ENCODE data around the gene SLC6A6.

SLC6A6 gene

DNA sequence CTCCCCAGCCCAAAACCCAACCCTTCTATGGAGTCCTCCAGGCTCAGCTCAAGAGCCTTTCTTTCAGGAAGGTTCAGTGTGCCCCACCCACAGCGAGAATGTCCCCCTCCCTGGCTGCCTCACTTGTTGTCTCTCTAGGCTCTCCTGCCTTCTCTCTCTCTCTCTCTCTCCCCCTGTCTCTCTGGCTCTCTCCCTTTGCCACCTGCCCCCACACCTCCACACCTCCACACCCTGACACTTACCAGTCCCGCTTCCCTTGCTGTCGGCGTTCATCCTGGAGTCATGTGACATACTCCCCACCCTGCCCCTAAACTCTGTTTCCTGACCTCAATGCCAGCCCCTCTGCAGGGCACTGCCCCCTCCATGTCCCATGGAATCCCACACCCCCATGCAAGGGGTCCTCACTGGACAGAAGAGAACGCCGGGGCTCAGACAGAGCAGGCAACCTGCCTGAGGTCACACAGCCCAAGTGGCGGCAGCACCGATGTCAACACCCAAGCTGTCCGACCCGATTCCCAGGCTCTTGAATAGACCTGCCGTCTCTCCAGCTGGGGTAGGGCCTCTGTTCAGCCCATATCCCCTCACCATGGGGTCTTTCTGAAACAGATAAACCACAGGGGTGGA is 28.5 kb upstream of the SLC6A6 start:
- Histone ChIP-seq H3K27me3 (ENCODE audit: insufficient read depth, insufficient read length) (no peaks in the 10 kb centered on the region), H3K9ac (ENCODE audit: insufficient read length, low read depth) (no peak overlapping the region), H3K4me1 (ENCODE audit: insufficient read depth, insufficient read length) (peaks cover 36% of the 10 kb centered on the region), H3K4me3 (ENCODE audit: insufficient read length, low read depth) (no peak overlapping the region), H3K9me3 (ENCODE audit: insufficient read depth, low read length) (no peaks in the 10 kb centered on the region), H3K36me3 (ENCODE audit: insufficient read depth, insufficient read length, low read length) (no peaks in the 10 kb centered on the region)
- TF ChIP-seq ZNF274 (IDR thresholded peaks at IDR 0.05; ENCODE audit: low read depth, low read length) (no peak), SUZ12 (IDR thresholded peaks at IDR 0.05; ENCODE audit: extremely low read depth, insufficient read depth, insufficient read length) (no peak), YY1 (IDR thresholded peaks at IDR 0.05; ENCODE audit: insufficient read depth, insufficient read length) (no peak)
- no peak for DNase-seq (ENCODE audit: low read depth, low spot score)

DNA sequence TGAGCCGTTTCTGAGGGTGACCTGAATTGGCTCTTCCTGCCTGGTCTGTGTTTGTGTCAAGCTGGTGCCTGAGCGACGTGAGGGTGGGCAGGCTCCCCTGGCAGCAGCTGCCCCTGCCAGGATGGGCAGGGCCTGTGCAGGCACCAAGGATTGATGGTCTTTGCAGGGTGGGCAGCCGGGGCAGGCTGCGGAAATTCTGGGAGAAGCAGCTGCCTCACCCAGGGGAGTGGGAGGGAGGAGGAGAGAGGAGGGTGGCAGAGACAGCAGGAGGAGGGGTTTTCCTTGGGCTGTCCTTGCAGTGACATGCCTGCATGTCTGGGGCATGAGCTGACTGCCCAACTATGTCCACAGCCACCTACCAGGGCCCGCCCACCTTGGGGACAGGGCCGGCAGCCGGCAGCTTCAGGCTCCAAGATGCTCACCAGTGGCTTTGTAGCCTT is 27.9 kb upstream of the SLC6A6 start:
- TF ChIP-seq SUZ12 (IDR thresholded peaks at IDR 0.05; ENCODE audit: extremely low read depth, insufficient read depth, insufficient read length), result no peak
- TF ChIP-seq YY1 (IDR thresholded peaks at IDR 0.05; ENCODE audit: insufficient read depth, insufficient read length), result no peak
- no peak for TF ChIP-seq ZNF274 (IDR thresholded peaks at IDR 0.05; ENCODE audit: low read depth, low read length)
- Histone ChIP-seq H3K4me1 (ENCODE audit: insufficient read depth, insufficient read length) (peaks cover 33% of the 10 kb centered on the region), H3K9ac (ENCODE audit: insufficient read length, low read depth) (peak overlapping the region; percentile 27), H3K27me3 (ENCODE audit: insufficient read depth, insufficient read length) (no peaks in the 10 kb centered on the region), H3K36me3 (ENCODE audit: insufficient read depth, insufficient read length, low read length) (no peaks in the 10 kb centered on the region), H3K4me3 (ENCODE audit: insufficient read length, low read depth) (no peak overlapping the region), H3K9me3 (ENCODE audit: insufficient read depth, low read length) (no peaks in the 10 kb centered on the region)
- DNase-seq (ENCODE audit: low read depth, low spot score), result no peak

DNA sequence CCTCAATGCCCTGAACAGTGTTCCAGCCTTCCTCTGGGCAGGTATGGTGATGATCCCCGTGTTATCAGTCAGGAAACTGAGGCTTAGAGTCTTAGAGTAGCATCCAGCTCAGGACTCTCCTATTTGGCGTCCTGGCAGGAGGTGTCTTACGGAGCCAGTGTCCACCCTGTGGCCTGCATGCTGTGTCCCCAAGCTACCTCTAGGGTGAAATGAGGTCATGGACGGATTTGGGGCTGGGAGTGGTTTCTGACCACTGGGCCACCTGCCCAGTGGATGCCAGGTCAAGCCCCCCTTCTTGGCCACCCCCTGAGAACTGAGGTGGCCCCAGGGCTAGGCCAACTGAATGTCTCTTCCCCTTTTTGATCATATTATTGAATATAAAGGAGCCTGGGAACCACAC is 27.2 kb upstream of the SLC6A6 start:
- H3K27me3 ChIP-seq (ENCODE audit: insufficient read depth, insufficient read length), result no peaks in the 10 kb centered on the region
- H3K4me1 ChIP-seq (ENCODE audit: insufficient read depth, insufficient read length), result peaks cover 32% of the 10 kb centered on the region
- DNase-seq (ENCODE audit: low read depth, low spot score), result no peak
- H3K9me3 ChIP-seq (ENCODE audit: insufficient read depth, low read length), result no peaks in the 10 kb centered on the region
- TF ChIP-seq YY1 (IDR thresholded peaks at IDR 0.05; ENCODE audit: insufficient read depth, insufficient read length) (no peak), ZNF274 (IDR thresholded peaks at IDR 0.05; ENCODE audit: low read depth, low read length) (no peak), SUZ12 (IDR thresholded peaks at IDR 0.05; ENCODE audit: extremely low read depth, insufficient read depth, insufficient read length) (no peak)
- no peaks in the 10 kb centered on the region for H3K36me3 ChIP-seq (ENCODE audit: insufficient read depth, insufficient read length, low read length)
- H3K9ac ChIP-seq (ENCODE audit: insufficient read length, low read depth), result no peak overlapping the region
- no peak overlapping the region for H3K4me3 ChIP-seq (ENCODE audit: insufficient read length, low read depth)

DNA sequence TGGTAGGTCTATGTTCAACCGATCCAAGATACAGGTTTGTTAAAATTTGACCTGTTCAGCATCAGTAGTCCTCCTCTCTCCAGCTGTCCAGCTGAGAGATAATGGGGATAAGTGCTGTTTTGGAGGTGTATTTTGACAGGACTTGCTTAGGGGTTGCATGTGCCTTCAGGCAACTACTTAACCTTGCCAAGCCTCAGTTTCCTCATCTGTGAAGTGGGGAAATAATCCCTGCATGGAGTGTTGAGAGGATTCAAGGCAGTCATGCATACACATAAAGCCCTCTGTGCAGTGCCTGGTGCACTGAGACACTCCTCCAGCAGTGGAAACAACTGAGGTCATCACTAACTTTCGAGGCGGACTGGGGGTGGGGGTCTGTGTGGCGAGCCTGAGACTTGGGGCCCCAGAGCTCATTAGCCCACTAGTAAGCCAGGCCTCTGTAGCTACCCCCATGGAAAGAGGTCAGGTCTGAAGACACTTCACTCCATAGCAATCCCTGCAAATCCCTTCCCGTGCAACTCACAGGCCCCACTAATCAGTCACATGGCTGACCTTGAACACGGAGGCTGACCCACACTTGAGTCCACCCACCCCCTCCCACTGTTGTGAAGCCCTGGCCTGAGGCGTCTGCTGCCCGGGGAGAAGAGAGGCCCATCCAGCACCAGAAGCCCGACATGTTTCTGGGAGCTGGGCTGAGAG is 25.9 kb upstream of the SLC6A6 start:
- DNase-seq (ENCODE audit: low read depth, low spot score), result no peak

DNA sequence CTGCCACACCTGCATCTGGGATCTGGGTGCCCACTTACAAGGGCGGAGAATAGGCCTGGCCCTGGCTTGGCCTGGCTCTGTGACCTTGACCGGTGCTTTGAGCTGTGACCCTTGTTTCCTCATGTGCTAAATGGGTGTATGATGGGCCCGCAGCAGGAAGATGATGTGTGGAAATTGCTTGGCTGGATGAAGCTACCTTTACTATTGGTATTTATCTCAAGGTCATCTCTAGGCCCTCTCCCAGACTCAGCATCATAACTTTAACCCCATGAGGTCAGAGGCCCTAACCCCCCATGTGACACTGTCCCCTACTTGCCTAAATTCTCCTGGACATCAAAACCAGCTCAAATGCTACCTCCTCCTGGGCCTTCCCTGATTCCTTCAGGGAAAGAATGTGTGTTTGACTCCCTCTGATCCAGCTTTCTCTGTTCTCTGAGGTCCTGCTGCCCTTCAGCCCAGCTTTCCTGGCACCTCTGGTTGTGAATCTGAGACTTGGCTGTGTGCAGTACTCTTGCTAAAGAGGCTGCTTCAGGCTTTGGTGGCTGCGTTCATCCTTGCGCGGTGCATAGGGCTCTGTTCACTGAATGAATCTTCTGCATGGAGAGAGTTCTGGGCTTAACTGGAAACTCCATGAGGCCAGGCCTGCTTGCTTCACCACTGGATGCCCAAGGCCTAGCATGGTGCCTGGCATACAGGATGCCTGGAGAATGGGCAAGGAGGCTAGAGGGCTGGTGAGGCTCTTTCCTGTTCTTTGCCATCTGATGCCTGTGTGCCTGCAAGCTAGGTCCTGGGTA is 25.2 kb upstream of the SLC6A6 start:
- Histone ChIP-seq H3K27me3 (ENCODE audit: insufficient read depth, insufficient read length) (no peaks in the 10 kb centered on the region), H3K9ac (ENCODE audit: insufficient read length, low read depth) (no peak overlapping the region), H3K9me3 (ENCODE audit: insufficient read depth, low read length) (no peaks in the 10 kb centered on the region), H3K4me1 (ENCODE audit: insufficient read depth, insufficient read length) (peaks cover 25% of the 10 kb centered on the region), H3K36me3 (ENCODE audit: insufficient read depth, insufficient read length, low read length) (no peaks in the 10 kb centered on the region), H3K4me3 (ENCODE audit: insufficient read length, low read depth) (no peak overlapping the region)
- TF ChIP-seq SUZ12 (IDR thresholded peaks at IDR 0.05; ENCODE audit: extremely low read depth, insufficient read depth, insufficient read length), result no peak
- TF ChIP-seq YY1 (IDR thresholded peaks at IDR 0.05; ENCODE audit: insufficient read depth, insufficient read length), result no peak
- TF ChIP-seq ZNF274 (IDR thresholded peaks at IDR 0.05; ENCODE audit: low read depth, low read length), result no peak
- no peak for DNase-seq (ENCODE audit: low read depth, low spot score)

More for the DNA sequence above, 25.9 kb upstream of the SLC6A6 start:
- Histone ChIP-seq H3K9me3 (ENCODE audit: insufficient read depth, low read length) (no peaks in the 10 kb centered on the region), H3K27me3 (ENCODE audit: insufficient read depth, insufficient read length) (no peaks in the 10 kb centered on the region), H3K36me3 (ENCODE audit: insufficient read depth, insufficient read length, low read length) (no peaks in the 10 kb centered on the region), H3K9ac (ENCODE audit: insufficient read length, low read depth) (no peak overlapping the region), H3K4me1 (ENCODE audit: insufficient read depth, insufficient read length) (peaks cover 23% of the 10 kb centered on the region), H3K4me3 (ENCODE audit: insufficient read length, low read depth) (no peak overlapping the region)
- TF ChIP-seq YY1 (IDR thresholded peaks at IDR 0.05; ENCODE audit: insufficient read depth, insufficient read length), result no peak
- no peak for TF ChIP-seq ZNF274 (IDR thresholded peaks at IDR 0.05; ENCODE audit: low read depth, low read length)
- no peak for TF ChIP-seq SUZ12 (IDR thresholded peaks at IDR 0.05; ENCODE audit: extremely low read depth, insufficient read depth, insufficient read length)

DNA sequence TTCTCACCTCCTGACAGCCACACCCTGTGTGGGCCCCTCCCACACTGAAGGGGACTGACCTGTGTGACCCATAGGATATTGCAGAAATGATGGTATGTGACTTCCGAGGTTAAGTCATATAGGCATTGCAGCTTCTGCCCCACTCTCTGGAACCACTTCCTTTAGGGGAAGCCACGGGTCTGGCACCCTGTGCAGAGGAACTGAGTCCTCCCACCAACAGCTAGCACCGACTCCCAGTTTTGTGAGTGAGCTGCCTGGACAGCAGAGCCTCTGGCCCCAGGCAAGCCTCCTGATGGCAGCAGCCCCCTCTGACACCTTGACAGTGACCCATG is 24.6 kb upstream of the SLC6A6 start:
- DNase-seq (ENCODE audit: low read depth, low spot score), result no peak
- Histone ChIP-seq H3K9ac (ENCODE audit: insufficient read length, low read depth) (no peak overlapping the region), H3K4me1 (ENCODE audit: insufficient read depth, insufficient read length) (peaks cover 22% of the 10 kb centered on the region), H3K36me3 (ENCODE audit: insufficient read depth, insufficient read length, low read length) (no peaks in the 10 kb centered on the region), H3K9me3 (ENCODE audit: insufficient read depth, low read length) (no peaks in the 10 kb centered on the region), H3K27me3 (ENCODE audit: insufficient read depth, insufficient read length) (no peaks in the 10 kb centered on the region), H3K4me3 (ENCODE audit: insufficient read length, low read depth) (no peak overlapping the region)
- TF ChIP-seq YY1 (IDR thresholded peaks at IDR 0.05; ENCODE audit: insufficient read depth, insufficient read length) (no peak), ZNF274 (IDR thresholded peaks at IDR 0.05; ENCODE audit: low read depth, low read length) (no peak), SUZ12 (IDR thresholded peaks at IDR 0.05; ENCODE audit: extremely low read depth, insufficient read depth, insufficient read length) (no peak)

DNA sequence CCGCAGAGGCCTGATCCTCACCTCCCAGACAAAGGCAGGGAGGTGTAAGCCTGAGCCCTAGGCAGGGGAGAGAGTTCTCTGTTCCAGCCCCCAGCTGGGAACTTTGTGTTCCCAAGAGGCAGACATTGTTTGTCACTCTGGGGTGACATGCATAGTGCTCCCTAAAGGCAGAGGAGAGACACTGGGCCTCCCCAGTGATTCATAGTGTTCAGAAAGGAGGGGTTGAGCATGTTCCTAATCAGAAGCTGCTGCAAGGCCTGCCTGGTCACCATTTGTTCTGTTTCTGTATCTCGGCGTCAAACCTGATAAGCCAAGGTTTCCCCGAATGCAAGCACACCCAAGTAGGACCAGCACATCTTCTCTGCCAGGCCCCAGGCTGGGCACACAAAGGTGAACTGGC is 24.0 kb upstream of the SLC6A6 start:
- no peak overlapping the region for H3K4me3 ChIP-seq (ENCODE audit: insufficient read length, low read depth)
- no peaks in the 10 kb centered on the region for H3K27me3 ChIP-seq (ENCODE audit: insufficient read depth, insufficient read length)
- no peaks in the 10 kb centered on the region for H3K36me3 ChIP-seq (ENCODE audit: insufficient read depth, insufficient read length, low read length)
- peaks cover 18% of the 10 kb centered on the region for H3K4me1 ChIP-seq (ENCODE audit: insufficient read depth, insufficient read length)
- TF ChIP-seq ZNF274 (IDR thresholded peaks at IDR 0.05; ENCODE audit: low read depth, low read length), result no peak
- no peak for TF ChIP-seq YY1 (IDR thresholded peaks at IDR 0.05; ENCODE audit: insufficient read depth, insufficient read length)
- no peak for TF ChIP-seq SUZ12 (IDR thresholded peaks at IDR 0.05; ENCODE audit: extremely low read depth, insufficient read depth, insufficient read length)
- H3K9ac ChIP-seq (ENCODE audit: insufficient read length, low read depth), result no peak overlapping the region
- H3K9me3 ChIP-seq (ENCODE audit: insufficient read depth, low read length), result no peaks in the 10 kb centered on the region
- no peak for DNase-seq (ENCODE audit: low read depth, low spot score)
